PC-9 (cell line): Measurements from ENCODE around the gene ACAD11. TPM values are rescaled to one million over a fixed set of nuclear protein-coding genes. Genes with fewer than 3 reads are reported as not detected.

Experiments used
- BruUV-seq: library from RNA; stranded (reverse); fragments of 400-500 nt; replicated peaks from 2 replicates; lab custom pipeline; 2021; lab: Mats Ljungman, UMichigan
- CTCF ChIA-PET: fragments of 300-600 bp; sonication (Branson Sonifier 250); formaldehyde crosslinking; loops from one replicate; lab custom pipeline; 2022; ENCODE audit warnings: antibody characterized with exemption; lab: Charles Lee
- POLR2A ChIA-PET: fragments of 300-600 bp; sonication (Branson Sonifier 250); formaldehyde crosslinking; loops from one replicate; lab custom pipeline; 2022; ENCODE audit warnings: antibody characterized with exemption; ENCODE audit not compliant: unreplicated experiment; lab: Charles Lee
- DNase-seq, 2 experiments: peaks; one replicate each; pipeline versions ENCODE4 v3.0.0 to v3.0.0-alpha.2; 2015 to 2022; ENCODE audit warnings: mixed read lengths in 1 of 2
- H2AFZ ChIP-seq: fragments of 200-600 bp; sonication (generic); 2 replicates; pipeline ENCODE4 v1.8.1; 2017; ENCODE audit warnings: antibody characterized with exemption
- H3F3A ChIP-seq: fragments of 200-600 bp; sonication (generic); 2 replicates; pipeline ENCODE4 v1.8.1; 2017; ENCODE audit warnings: antibody characterized with exemption, mild to moderate bottlenecking, low read depth; ENCODE audit not compliant: insufficient read depth
- H3K27ac ChIP-seq: fragments of 200-600 bp; sonication (generic); 2 replicates; pipeline ENCODE4 v1.6.1; 2016; ENCODE audit warnings: mixed run types
- H3K27me3 ChIP-seq: fragments of 200-600 bp; sonication (generic); 2 replicates; pipeline ENCODE4 v1.6.1; 2016; ENCODE audit warnings: low read depth, mixed run types; ENCODE audit not compliant: insufficient read depth
- H3K36me3 ChIP-seq: fragments of 200-600 bp; sonication (generic); 2 replicates; pipeline ENCODE4 v1.6.1; 2016; ENCODE audit warnings: low read depth, mixed run types
- H3K4me1 ChIP-seq: fragments of 200-600 bp; sonication (generic); replicated peaks from 2 replicates; pipeline ENCODE4 v1.6.1; 2016; ENCODE audit warnings: mixed run types; ENCODE audit not compliant: insufficient read depth
- H3K4me2 ChIP-seq: fragments of 200-600 bp; sonication (generic); 2 replicates; pipeline ENCODE4 v1.6.1; 2017; ENCODE audit warnings: mixed run types
- H3K4me3 ChIP-seq: fragments of 200-600 bp; sonication (generic); 2 replicates; pipeline ENCODE4 v1.6.1; 2016; ENCODE audit warnings: mixed run types
- H3K79me2 ChIP-seq: fragments of 200-600 bp; sonication (generic); 2 replicates; pipeline ENCODE4 v1.6.1; 2017; ENCODE audit warnings: low read depth, mixed run types
- H3K9me2 ChIP-seq: fragments of 200-600 bp; sonication (generic); 2 replicates; pipeline ENCODE4 v1.8.1; 2017; ENCODE audit warnings: mild to moderate bottlenecking; ENCODE audit not compliant: insufficient read depth
- H3K9me3 ChIP-seq: fragments of 200-600 bp; sonication (generic); 2 replicates; pipeline ENCODE4 v1.8.1; 2016; ENCODE audit warnings: low read depth; ENCODE audit not compliant: insufficient read depth
- H4K20me1 ChIP-seq: fragments of 200-600 bp; sonication (generic); 2 replicates; pipeline ENCODE4 v1.8.1; 2017; ENCODE audit not compliant: insufficient read depth
- CTCF ChIP-seq: fragments of 200-600 bp; sonication (generic); conservative IDR thresholded peaks from 2 replicates; pipeline ENCODE4 v1.6.1; 2017; ENCODE audit warnings: mixed run types, antibody characterized with exemption, mild to moderate bottlenecking, moderate library complexity
- EZH2 ChIP-seq: fragments of 200-600 bp; sonication (generic); IDR thresholded peaks from 2 replicates; pipeline ENCODE4 v1.8.0; 2017; ENCODE audit warnings: antibody characterized with exemption, low read depth
- intact Hi-C: fragments of 100-400 bp; cut with micrococcal nuclease; formaldehyde crosslinking; loops from one replicate; pipeline ENCODE4 v1.10.0; 2022; ENCODE audit not compliant: unreplicated experiment
- total RNA-seq: library from RNA; stranded (reverse); gene quantifications from 2 replicates; pipeline ENCODE4 v1.2.3, GENCODE V29; 2021

Gene ACAD11
- total RNA-seq, 1 experiment from 2014 or later: 13.2 TPM

- TF ChIP-seq CTCF: no peak
- no peak for TF ChIP-seq EZH2
- DNase-seq: no peak
- no peaks in the 10 kb centered on the region for H3K79me2 ChIP-seq
- no peaks in the 10 kb centered on the region for H3K9me2 ChIP-seq
- no peaks in the 10 kb centered on the region for H4K20me1 ChIP-seq
- H3K4me1 ChIP-seq: no peaks in the 10 kb centered on the region
- no peaks in the 10 kb centered on the region for H3K36me3 ChIP-seq
- ChIA-PET POLR2A (no interaction called here), CTCF (no interaction called here)
- no peaks in the 10 kb centered on the region for H3K9me3 ChIP-seq
- no peak overlapping the region for H2AFZ ChIP-seq
- H3F3A ChIP-seq: no peaks in the 10 kb centered on the region
- no peak overlapping the region for H3K4me2 ChIP-seq
- no peak overlapping the region for H3K27ac ChIP-seq
- H3K4me3 ChIP-seq: no peak overlapping the region
- no TSS peak for BruUV-seq
- intact Hi-C loops: no loop called here
- no peaks in the 10 kb centered on the region for H3K27me3 ChIP-seq
Measured at GRCh38 chr3:132593241-132593946, 66.2 kb downstream of the ACAD11 start.

- TF ChIP-seq CTCF: no peak
- TF ChIP-seq EZH2: no peak
- no peak for DNase-seq
- intact Hi-C loops: no loop called here
- no peak overlapping the region for H2AFZ ChIP-seq
- no peak overlapping the region for H3K4me2 ChIP-seq
- H3K27me3 ChIP-seq: no peaks in the 10 kb centered on the region
- ChIA-PET POLR2A (no interaction called here), CTCF (no interaction called here)
- no peaks in the 10 kb centered on the region for H3F3A ChIP-seq
- no peaks in the 10 kb centered on the region for H3K4me1 ChIP-seq
- no TSS peak for BruUV-seq
- no peaks in the 10 kb centered on the region for H3K36me3 ChIP-seq
- H3K27ac ChIP-seq: no peak overlapping the region
- H3K9me3 ChIP-seq: no peaks in the 10 kb centered on the region
- no peaks in the 10 kb centered on the region for H4K20me1 ChIP-seq
- no peak overlapping the region for H3K4me3 ChIP-seq
- H3K79me2 ChIP-seq: no peaks in the 10 kb centered on the region
- no peaks in the 10 kb centered on the region for H3K9me2 ChIP-seq
Measured at GRCh38 chr3:132592216-132592615, 67.4 kb downstream of the ACAD11 start.

- Histone ChIP-seq H3K4me3 (no peak overlapping the region), H2AFZ (no peak overlapping the region), H3K27ac (no peak overlapping the region), H4K20me1 (no peaks in the 10 kb centered on the region), H3K27me3 (no peaks in the 10 kb centered on the region), H3K4me2 (no peak overlapping the region), H3K9me2 (no peaks in the 10 kb centered on the region), H3F3A (no peaks in the 10 kb centered on the region), H3K79me2 (no peaks in the 10 kb centered on the region), H3K4me1 (no peaks in the 10 kb centered on the region), H3K36me3 (no peaks in the 10 kb centered on the region), H3K9me3 (no peaks in the 10 kb centered on the region)
- ChIA-PET POLR2A (no interaction called here), CTCF (no interaction called here)
- TF ChIP-seq CTCF: no peak
- no peak for TF ChIP-seq EZH2
- BruUV-seq: no TSS peak
- no peak for DNase-seq
- intact Hi-C loops: no loop called here
Measured at GRCh38 chr3:132587401-132587800, 72.2 kb downstream of the ACAD11 start.
